ENCODE data around the gene CALHM5. TPM values are rescaled to one million over a fixed set of nuclear protein-coding genes. Genes with fewer than 3 reads are reported as not detected.

Gene CALHM5
- total RNA-seq, 1 experiment from 2014 or later, result not detected

- POLR2A ChIA-PET (ENCODE audit: unreplicated experiment), result no interaction called here
- no peaks in the 10 kb centered on the region for H3K79me2 ChIP-seq (ENCODE audit: low read depth)
- no TSS peak for BruUV-seq (replicated peaks)
- no peak overlapping the region for H3K27ac ChIP-seq
- no peaks in the 10 kb centered on the region for H3K27me3 ChIP-seq (ENCODE audit: insufficient read depth, low read depth)
- CTCF ChIA-PET, result interaction anchor here (0.6 kb wide), 1 partner anchor 165 kb away, joined by 3 read pairs; no protein-coding TSS in a partner anchor
- H3K4me2 ChIP-seq, result no peak overlapping the region
- H3F3A ChIP-seq (ENCODE audit: insufficient read depth, low read depth), result no peaks in the 10 kb centered on the region
- DNase-seq, result peak; percentile 14 to 66
- no peaks in the 10 kb centered on the region for H3K9me2 ChIP-seq (ENCODE audit: insufficient read depth)
- intact Hi-C loops (cut with micrococcal nuclease; ENCODE audit: unreplicated experiment), result loop anchor here (1.0 to 10.0 kb wide), 3 partner anchors 22 to 309 kb away; no protein-coding TSS in a partner anchor
- H3K4me3 ChIP-seq, result no peak overlapping the region
- TF ChIP-seq CTCF (conservative IDR thresholded peaks at IDR 0.05), result peak; percentile 91
- no peak for TF ChIP-seq EZH2 (IDR thresholded peaks at IDR 0.05; ENCODE audit: low read depth)
- no peaks in the 10 kb centered on the region for H4K20me1 ChIP-seq (ENCODE audit: insufficient read depth)
- peak overlapping the region; percentile 46; the same call in 1 of the 2 replicates for H2AFZ ChIP-seq
- H3K4me1 ChIP-seq (replicated peaks; ENCODE audit: insufficient read depth), result no peaks in the 10 kb centered on the region; the same call in 1 of the 2 replicates
- H3K9me3 ChIP-seq (ENCODE audit: insufficient read depth, low read depth), result no peaks in the 10 kb centered on the region
- H3K36me3 ChIP-seq (ENCODE audit: low read depth), result no peaks in the 10 kb centered on the region
Observed at GRCh38 chr6:116536216-116536621, 24.8 kb downstream of the CALHM5 start.

- Histone ChIP-seq H3F3A (ENCODE audit: insufficient read depth, low read depth) (no peaks in the 10 kb centered on the region), H3K4me1 (replicated peaks; ENCODE audit: insufficient read depth) (no peaks in the 10 kb centered on the region), H3K9me3 (ENCODE audit: insufficient read depth, low read depth) (no peaks in the 10 kb centered on the region), H3K4me2 (no peak overlapping the region), H3K79me2 (ENCODE audit: low read depth) (no peaks in the 10 kb centered on the region), H3K27ac (no peak overlapping the region), H3K36me3 (ENCODE audit: low read depth) (no peaks in the 10 kb centered on the region), H4K20me1 (ENCODE audit: insufficient read depth) (no peaks in the 10 kb centered on the region), H2AFZ (no peak overlapping the region), H3K27me3 (ENCODE audit: insufficient read depth, low read depth) (no peaks in the 10 kb centered on the region), H3K4me3 (no peak overlapping the region), H3K9me2 (ENCODE audit: insufficient read depth) (no peaks in the 10 kb centered on the region)
- TF ChIP-seq CTCF (conservative IDR thresholded peaks at IDR 0.05), result no peak
- TF ChIP-seq EZH2 (IDR thresholded peaks at IDR 0.05; ENCODE audit: low read depth), result no peak
- intact Hi-C loops (cut with micrococcal nuclease; ENCODE audit: unreplicated experiment), result no loop called here
- ChIA-PET POLR2A (ENCODE audit: unreplicated experiment) (interaction anchor here (0.7 kb wide), 1 partner anchor 38 kb away, joined by 4 read pairs; no protein-coding TSS in a partner anchor), CTCF (interaction anchor here (1.6 kb wide), 1 partner anchor 19 kb away, joined by 4 read pairs; no protein-coding TSS in a partner anchor)
- BruUV-seq (replicated peaks), result no TSS peak
- no peak for DNase-seq
Observed at GRCh38 chr6:116542426-116542825, 31.0 kb downstream of the CALHM5 start.

GRCh38 chr6:116543149-116543548, 31.7 kb downstream of the CALHM5 start:
- CTCF ChIA-PET, result no interaction called here
- TF ChIP-seq EZH2 (IDR thresholded peaks at IDR 0.05; ENCODE audit: low read depth) (no peak), CTCF (conservative IDR thresholded peaks at IDR 0.05) (no peak)
- no peaks in the 10 kb centered on the region for H3K36me3 ChIP-seq (ENCODE audit: low read depth)
- no peaks in the 10 kb centered on the region for H4K20me1 ChIP-seq (ENCODE audit: insufficient read depth)
- no peak for DNase-seq
- BruUV-seq (replicated peaks), result no TSS peak
- intact Hi-C loops (cut with micrococcal nuclease; ENCODE audit: unreplicated experiment), result no loop called here
- H2AFZ ChIP-seq, result no peak overlapping the region
- H3K79me2 ChIP-seq (ENCODE audit: low read depth), result no peaks in the 10 kb centered on the region
- no peaks in the 10 kb centered on the region for H3K9me2 ChIP-seq (ENCODE audit: insufficient read depth)
- H3F3A ChIP-seq (ENCODE audit: insufficient read depth, low read depth), result no peaks in the 10 kb centered on the region
- no peak overlapping the region for H3K4me3 ChIP-seq
- H3K27me3 ChIP-seq (ENCODE audit: insufficient read depth, low read depth), result no peaks in the 10 kb centered on the region
- POLR2A ChIA-PET (ENCODE audit: unreplicated experiment), result interaction anchor here (0.5 kb wide), 1 partner anchor 1181 kb away, joined by 3 read pairs; no protein-coding TSS in a partner anchor
- no peaks in the 10 kb centered on the region for H3K4me1 ChIP-seq (replicated peaks; ENCODE audit: insufficient read depth)
- H3K9me3 ChIP-seq (ENCODE audit: insufficient read depth, low read depth), result no peaks in the 10 kb centered on the region
- H3K4me2 ChIP-seq, result no peak overlapping the region
- H3K27ac ChIP-seq, result no peak overlapping the region

Data from PC-9 (cell line).